Ascending aorta (tissue), 2 donors: ENCODE results near the gene KLF3. TPM values are rescaled to one million over a fixed set of nuclear protein-coding genes. Genes with fewer than 3 reads are reported as not detected.

Experiments
- DNase-seq, 2 donors: peaks; one replicate each; pipeline ENCODE4 v3.0.0-alpha.2; 2019; ENCODE audit warnings: low spot score in 2 of 2
- H3K27ac ChIP-seq, 2 donors: fragments of 200-600 bp; sonication (generic); one replicate each; pipeline ENCODE4 v1.5.1; 2016 to 2017; ENCODE audit warnings: mild to moderate bottlenecking in 1 of 2
- H3K27me3 ChIP-seq: fragments of 200-600 bp; sonication (generic); one replicate; pipeline ENCODE4 v1.5.1; 2017
- H3K36me3 ChIP-seq, 2 donors: fragments of 200-600 bp; sonication (generic); one replicate each; pipeline ENCODE4 v1.5.1; 2016
- H3K4me1 ChIP-seq, 2 donors: fragments of 200-600 bp; sonication (generic); one replicate each; pipeline ENCODE4 v1.5.1; 2016 to 2017; ENCODE audit warnings: mild to moderate bottlenecking in 1 of 2
- H3K4me3 ChIP-seq, 2 donors: fragments of 200-600 bp; sonication (generic); one replicate each; pipeline ENCODE4 v1.5.1; 2016 to 2017; ENCODE audit warnings: mild to moderate bottlenecking in 1 of 2
- H3K9me3 ChIP-seq, 2 donors: fragments of 200-600 bp; sonication (generic); one replicate each; pipeline ENCODE4 v1.5.1; 2016
- intact Hi-C: fragments of 100-400 bp; cut with DNase I; formaldehyde crosslinking; loops from one replicate; pipeline ENCODE4 v1.15.1; 2023
- total RNA-seq: library from RNA; depleted of rRNA; stranded (reverse); fragments of >200 nt; gene quantifications from one replicate; pipeline ENCODE4 v1.1.0, GENCODE V29; 2016
- TF ChIP-seq, protein P1 (sequence below), 3 experiments: fragments of 200-600 bp in 2 of 3; fragments of 450-650 bp in 1 of 3; sonication (generic) in 2 of 3; IDR thresholded peaks; one replicate each; pipeline ENCODE4 v1.5.1; 2016 to 2019; ENCODE audit warnings: antibody characterized with exemption in 3 of 3, mild to moderate bottlenecking in 1 of 3, moderate library complexity in 1 of 3

KLF3 gene
- total RNA-seq, 1 donor from 2014 or later = 21.5 TPM

DNA sequence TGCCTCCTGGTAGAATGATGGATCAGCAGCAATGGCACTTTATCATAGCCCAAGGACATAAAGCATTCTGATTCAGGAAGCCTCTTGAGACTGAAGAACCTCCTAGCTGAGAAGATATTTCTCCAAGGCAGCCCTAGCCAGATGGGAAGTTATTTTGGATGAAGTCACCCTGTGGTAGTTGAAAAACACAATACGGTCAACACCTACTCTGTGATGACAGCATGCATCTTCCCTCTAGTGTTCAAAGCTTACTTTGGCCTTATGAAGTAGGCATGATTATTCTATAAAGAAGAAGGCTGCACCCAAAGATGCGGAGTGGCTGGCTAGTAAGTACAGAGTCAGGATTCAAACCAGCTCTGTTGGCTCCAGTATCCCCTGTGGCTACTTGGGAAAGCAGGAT, 70.9 kb downstream of the KLF3 start:
- no peak for DNase-seq
- Histone ChIP-seq H3K27ac (no peak overlapping the region), H3K27me3 (no peaks in the 10 kb centered on the region), H3K36me3 (no peaks in the 10 kb centered on the region), H3K4me3 (no peak overlapping the region), H3K9me3 (no peaks in the 10 kb centered on the region), H3K4me1 (no peaks in the 10 kb centered on the region)
- TF ChIP-seq, protein P1, sequence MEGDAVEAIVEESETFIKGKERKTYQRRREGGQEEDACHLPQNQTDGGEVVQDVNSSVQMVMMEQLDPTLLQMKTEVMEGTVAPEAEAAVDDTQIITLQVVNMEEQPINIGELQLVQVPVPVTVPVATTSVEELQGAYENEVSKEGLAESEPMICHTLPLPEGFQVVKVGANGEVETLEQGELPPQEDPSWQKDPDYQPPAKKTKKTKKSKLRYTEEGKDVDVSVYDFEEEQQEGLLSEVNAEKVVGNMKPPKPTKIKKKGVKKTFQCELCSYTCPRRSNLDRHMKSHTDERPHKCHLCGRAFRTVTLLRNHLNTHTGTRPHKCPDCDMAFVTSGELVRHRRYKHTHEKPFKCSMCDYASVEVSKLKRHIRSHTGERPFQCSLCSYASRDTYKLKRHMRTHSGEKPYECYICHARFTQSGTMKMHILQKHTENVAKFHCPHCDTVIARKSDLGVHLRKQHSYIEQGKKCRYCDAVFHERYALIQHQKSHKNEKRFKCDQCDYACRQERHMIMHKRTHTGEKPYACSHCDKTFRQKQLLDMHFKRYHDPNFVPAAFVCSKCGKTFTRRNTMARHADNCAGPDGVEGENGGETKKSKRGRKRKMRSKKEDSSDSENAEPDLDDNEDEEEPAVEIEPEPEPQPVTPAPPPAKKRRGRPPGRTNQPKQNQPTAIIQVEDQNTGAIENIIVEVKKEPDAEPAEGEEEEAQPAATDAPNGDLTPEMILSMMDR (IDR thresholded peaks at IDR 0.05) = no peak
- intact Hi-C loops = no loop called here

DNA sequence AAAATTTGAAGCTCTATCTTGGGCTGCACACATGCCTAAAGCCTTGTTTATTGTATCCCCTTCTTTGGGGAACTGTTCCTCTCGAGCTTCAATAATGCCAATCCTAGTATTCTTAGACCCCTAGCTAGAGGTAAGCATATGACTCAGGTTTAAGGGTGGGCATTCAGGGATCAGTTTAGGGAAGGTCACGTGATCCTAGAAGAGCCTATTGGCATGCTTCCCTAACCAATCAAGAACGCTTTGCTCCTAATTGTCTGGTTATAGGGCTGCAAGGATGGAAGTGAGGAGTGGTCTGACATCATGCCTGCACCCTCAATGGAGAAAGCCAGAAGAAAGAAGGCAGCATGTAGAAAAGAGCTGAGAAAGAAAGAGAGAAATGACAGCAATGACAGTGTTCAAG, 71.9 kb downstream of the KLF3 start:
- TF ChIP-seq, protein P1 (IDR thresholded peaks at IDR 0.05) = no peak
- Histone ChIP-seq H3K4me1 (no peaks in the 10 kb centered on the region), H3K9me3 (no peaks in the 10 kb centered on the region), H3K36me3 (no peaks in the 10 kb centered on the region), H3K27me3 (no peaks in the 10 kb centered on the region), H3K27ac (no peak overlapping the region), H3K4me3 (no peak overlapping the region)
- intact Hi-C loops = no loop called here
- no peak for DNase-seq

- no peaks in the 10 kb centered on the region for H3K27me3 ChIP-seq
- H3K9me3 ChIP-seq = no peaks in the 10 kb centered on the region
- no peak overlapping the region for H3K4me3 ChIP-seq
- H3K4me1 ChIP-seq = no peaks in the 10 kb centered on the region
- TF ChIP-seq, protein P1 (IDR thresholded peaks at IDR 0.05) = no peak
- DNase-seq = no peak
- H3K27ac ChIP-seq = no peak overlapping the region
- intact Hi-C loops = no loop called here
- H3K36me3 ChIP-seq = no peaks in the 10 kb centered on the region
Observed at GRCh38 chr4:38738940-38739803, 75.2 kb downstream of the KLF3 start.

GRCh38 chr4:38740303-38740702, 76.3 kb downstream of the KLF3 start:
- no peak overlapping the region for H3K4me3 ChIP-seq
- H3K4me1 ChIP-seq = no peaks in the 10 kb centered on the region
- no peak for DNase-seq
- TF ChIP-seq, protein P1 (IDR thresholded peaks at IDR 0.05) = no peak
- H3K36me3 ChIP-seq = no peaks in the 10 kb centered on the region
- no peaks in the 10 kb centered on the region for H3K27me3 ChIP-seq
- intact Hi-C loops = no loop called here
- H3K27ac ChIP-seq = no peak overlapping the region
- H3K9me3 ChIP-seq = no peaks in the 10 kb centered on the region

GRCh38 chr4:38743866-38744265, 79.9 kb downstream of the KLF3 start:
- TF ChIP-seq, protein P1 (IDR thresholded peaks at IDR 0.05) = no peak
- H3K4me1 ChIP-seq = no peaks in the 10 kb centered on the region
- no peak overlapping the region for H3K27ac ChIP-seq
- no peaks in the 10 kb centered on the region for H3K9me3 ChIP-seq
- H3K4me3 ChIP-seq = no peak overlapping the region
- H3K36me3 ChIP-seq = no peaks in the 10 kb centered on the region
- intact Hi-C loops = no loop called here
- no peaks in the 10 kb centered on the region for H3K27me3 ChIP-seq
- no peak for DNase-seq
